HCT116 (cell line): ENCODE data around the gene SLC2A9.

Source experiments
- CTCF ChIP-seq, 3 experiments: fragments of 200-600 bp in 1 of 3; sonication (generic) in 1 of 3; IDR thresholded peaks in 2 of 3; conservative IDR thresholded peaks in 1 of 3; 2 replicates each; pipeline ENCODE4 v1.5.1; 2012 to 2017; ENCODE audit warnings: low read depth in 2 of 3, low read length in 2 of 3, antibody characterized with exemption in 1 of 3, borderline replicate concordance in 1 of 3, control low read depth in 1 of 3, mild to moderate bottlenecking in 1 of 3, mixed read lengths in 1 of 3, mixed run types in 1 of 3, moderate library complexity in 1 of 3; ENCODE audit not compliant: insufficient read depth in 1 of 3
- EZH2 ChIP-seq: fragments of 200-600 bp; sonication (generic); IDR thresholded peaks from 2 replicates; pipeline ENCODE4 v1.6.1; 2017; ENCODE audit warnings: antibody characterized with exemption, mixed run types
- EZH2phosphoT487 ChIP-seq: fragments of 200-600 bp; IDR thresholded peaks from 2 replicates; pipeline ENCODE4 v1.6.1; 2018; ENCODE audit warnings: antibody characterized with exemption, borderline replicate concordance
- FOSL1 ChIP-seq: IDR thresholded peaks from 2 replicates; pipeline ENCODE4 v1.6.1; 2012; ENCODE audit warnings: low read depth
- JUND ChIP-seq: IDR thresholded peaks from 2 replicates; pipeline ENCODE4 v1.6.1; 2012
- POLR2AphosphoS5 ChIP-seq: IDR thresholded peaks from 2 replicates; pipeline ENCODE4 v1.6.1; 2011; ENCODE audit warnings: mild to moderate bottlenecking, low read depth, low read length, moderate library complexity
- YY1 ChIP-seq: IDR thresholded peaks from 2 replicates; pipeline ENCODE4 v1.6.1; 2011; ENCODE audit warnings: low read length, low read depth, moderate library complexity, mild to moderate bottlenecking; ENCODE audit not compliant: insufficient replicate concordance; ENCODE audit errors: extremely low read depth
- ZBTB33 ChIP-seq: IDR thresholded peaks from 2 replicates; pipeline ENCODE4 v1.6.1; 2011; ENCODE audit warnings: mild to moderate bottlenecking, low read length, moderate library complexity; ENCODE audit not compliant: insufficient replicate concordance; ENCODE audit errors: extremely low read depth

- TF ChIP-seq POLR2AphosphoS5: no peak
- no peak for TF ChIP-seq CTCF (IDR thresholded peaks at IDR 0.05 in 2 of 3, conservative IDR thresholded peaks at IDR 0.05 in 1 of 3; ENCODE audit: borderline replicate concordance in 1 of 3, insufficient read depth in 1 of 3, low read depth in 2 of 3, low read length in 2 of 3)
- TF ChIP-seq YY1: no peak
- no peak for TF ChIP-seq FOSL1
- no peak for TF ChIP-seq ZBTB33
- TF ChIP-seq EZH2phosphoT487: no peak
- no peak for TF ChIP-seq EZH2
- TF ChIP-seq JUND: no peak
Measured at GRCh38 chr4:10036807-10037342, 15.6 kb upstream of the SLC2A9 start.
